HCT116 (cell line): Measurements from ENCODE around the gene MTOR. TPM values are rescaled to one million over a fixed set of nuclear protein-coding genes. Genes with fewer than 3 reads are reported as not detected.

ENCODE experiments used
- ATAC-seq: fragments of 200-7000 bp; cut with Tn5 transposase; 2 replicates; pipeline ENCODE4 v1.9.1; 2020; ENCODE audit warnings: mild to moderate bottlenecking, moderate library complexity
- BruUV-seq: library from RNA; stranded (reverse); fragments of 400-500 nt; replicated peaks from 2 replicates; lab custom pipeline; 2021; lab: Mats Ljungman, UMichigan
- CTCF ChIA-PET: fragments of 300-600 bp; sonication (Branson Sonifier 250); formaldehyde crosslinking; loops from one replicate; lab custom pipeline; 2021; ENCODE audit warnings: antibody characterized with exemption; lab: Charles Lee
- POLR2A ChIA-PET: fragments of 300-600, 350-600 bp; sonication (Branson Sonifier 250); formaldehyde crosslinking; loops from one replicate; lab custom pipeline; 2021; ENCODE audit warnings: antibody characterized with exemption; lab: Charles Lee
- RAD21 ChIA-PET, 2 experiments: fragments of 300-600 bp; sonication (Branson Sonifier 250); formaldehyde crosslinking; loops; one replicate each; lab custom pipeline; 2023; ENCODE audit warnings: low total read pairs in 2 of 2; ENCODE audit not compliant: uncharacterized antibody in 2 of 2, unreplicated experiment in 2 of 2, low non-redundant PET in 1 of 2; lab: Charles Lee
- DNase-seq: peaks from one replicate; pipeline ENCODE4 v3.0.0-alpha.2; 2010; ENCODE audit warnings: low read depth, low spot score
- H2AFZ ChIP-seq: fragments of 200-600 bp; shearing (Covaris generic), sonication (generic); 2 replicates; pipeline ENCODE4 v1.6.1; 2017; ENCODE audit warnings: low read depth, mixed run types, mixed read lengths, antibody characterized with exemption, low read length; ENCODE audit not compliant: poor library complexity, severe bottlenecking
- H3K27ac ChIP-seq: 2 replicates; pipeline ENCODE4 v1.5.1; 2012; ENCODE audit warnings: low read depth, low read length
- H3K27me3 ChIP-seq: fragments of 200-600 bp; sonication (generic); 2 replicates; pipeline ENCODE4 v1.6.1; 2016; ENCODE audit warnings: mixed run types, low read length, mixed read lengths; ENCODE audit not compliant: insufficient read depth
- H3K36me3 ChIP-seq, 2 experiments: fragments of 200-500 bp in 1 of 2; fragments of 200-600 bp in 1 of 2; sonication (Bioruptor generic) in 1 of 2; sonication (generic) in 1 of 2; 2 replicates each; pipeline versions ENCODE4 v1.5.1 to v1.6.1; 2014 to 2016; ENCODE audit warnings: low read length in 2 of 2, inconsistent platforms in 1 of 2, mixed read lengths in 1 of 2, mixed run types in 1 of 2; ENCODE audit not compliant: insufficient read depth in 2 of 2, control insufficient read depth in 1 of 2
- H3K4me1 ChIP-seq, 2 experiments: fragments of 200-600 bp in 1 of 2; sonication (generic) in 1 of 2; 2 replicates each; pipeline versions ENCODE4 v1.5.1 to v1.6.1; 2012 to 2017; ENCODE audit warnings: low read length in 2 of 2, inconsistent platforms in 1 of 2, mild to moderate bottlenecking in 1 of 2, mixed read lengths in 1 of 2, mixed run types in 1 of 2, moderate library complexity in 1 of 2; ENCODE audit not compliant: insufficient read depth in 2 of 2, control insufficient read depth in 1 of 2
- H3K4me2 ChIP-seq: fragments of 200-600 bp; sonication (generic); 2 replicates; pipeline ENCODE4 v1.6.1; 2017; ENCODE audit warnings: mixed run types, low read length, mixed read lengths
- H3K4me3 ChIP-seq, 2 experiments: fragments of 200-600 bp in 1 of 2; sonication (generic) in 1 of 2; replicated peaks in 1 of 2; 2 replicates each; pipeline ENCODE4 v1.5.1; 2011 to 2016; ENCODE audit warnings: low read length in 2 of 2, control low read depth in 1 of 2, low read depth in 1 of 2, mild to moderate bottlenecking in 1 of 2, mixed read lengths in 1 of 2, mixed run types in 1 of 2
- H3K79me2 ChIP-seq: fragments of 200-600 bp; sonication (generic); 2 replicates; pipeline ENCODE4 v1.6.1; 2017; ENCODE audit warnings: mild to moderate bottlenecking, mixed run types, low read length, moderate library complexity, mixed read lengths; ENCODE audit not compliant: insufficient read depth
- H3K9ac ChIP-seq: fragments of 200-600 bp; sonication (generic); 2 replicates; pipeline ENCODE4 v1.6.1; 2016; ENCODE audit warnings: low read length, mixed read lengths
- H3K9me2 ChIP-seq: fragments of 200-600 bp; sonication (generic), shearing (Covaris generic); 2 replicates; pipeline ENCODE4 v1.6.1; 2017; ENCODE audit warnings: mixed run types, mild to moderate bottlenecking, moderate library complexity; ENCODE audit not compliant: insufficient read depth
- H3K9me3 ChIP-seq, 2 experiments: fragments of 200-500 bp in 1 of 2; fragments of 200-600 bp in 1 of 2; sonication (Bioruptor generic) in 1 of 2; sonication (generic) in 1 of 2; 2 replicates each; pipeline ENCODE4 v1.6.1; 2014 to 2017; ENCODE audit warnings: low read length in 2 of 2, mixed read lengths in 2 of 2, inconsistent platforms in 1 of 2, low read depth in 1 of 2, mild to moderate bottlenecking in 1 of 2, mixed run types in 1 of 2, moderate library complexity in 1 of 2; ENCODE audit not compliant: control insufficient read depth in 1 of 2, insufficient read depth in 1 of 2
- H4K20me1 ChIP-seq: fragments of 200-600 bp; sonication (generic), shearing (Covaris generic); 2 replicates; pipeline ENCODE4 v1.6.1; 2017; ENCODE audit warnings: mixed run types, mild to moderate bottlenecking, moderate library complexity; ENCODE audit not compliant: insufficient read depth
- FOSL1 ChIP-seq: IDR thresholded peaks from 2 replicates; pipeline ENCODE4 v1.6.1; 2012; ENCODE audit warnings: low read depth
- JUND ChIP-seq: IDR thresholded peaks from 2 replicates; pipeline ENCODE4 v1.6.1; 2012
- SIN3A ChIP-seq: IDR thresholded peaks from 2 replicates; pipeline ENCODE4 v1.6.1; 2012; ENCODE audit warnings: low read depth
- SP1 ChIP-seq: IDR thresholded peaks from 2 replicates; pipeline ENCODE4 v1.6.1; 2012; ENCODE audit warnings: low read depth
- SRF ChIP-seq: IDR thresholded peaks from 2 replicates; pipeline ENCODE4 v1.6.1; 2012; ENCODE audit warnings: low read depth
- YY1 ChIP-seq: IDR thresholded peaks from 2 replicates; pipeline ENCODE4 v1.6.1; 2011; ENCODE audit warnings: low read length, low read depth, moderate library complexity, mild to moderate bottlenecking; ENCODE audit not compliant: insufficient replicate concordance; ENCODE audit errors: extremely low read depth
- ZNF274 ChIP-seq: fragments of 200-500 bp; sonication (Bioruptor generic); IDR thresholded peaks from 2 replicates; pipeline ENCODE4 v1.6.1; 2014; ENCODE audit warnings: mild to moderate bottlenecking, low read depth, low read length, inconsistent platforms
- intact Hi-C: fragments of 100-400 bp; cut with micrococcal nuclease; formaldehyde crosslinking; loops from 2 replicates; pipeline ENCODE4 v1.10.0; 2022
- total RNA-seq: library from RNA; stranded (reverse); gene quantifications from one replicate; pipeline ENCODE4 v1.2.1, GENCODE V29; 2021; ENCODE audit not compliant: unreplicated experiment
- TF ChIP-seq, protein P1 (sequence below), 3 experiments: fragments of 200-600 bp in 1 of 3; sonication (generic) in 1 of 3; IDR thresholded peaks in 2 of 3; conservative IDR thresholded peaks in 1 of 3; 2 replicates each; pipeline ENCODE4 v1.5.1; 2012 to 2017; ENCODE audit warnings: low read depth in 2 of 3, low read length in 2 of 3, antibody characterized with exemption in 1 of 3, borderline replicate concordance in 1 of 3, control low read depth in 1 of 3, mild to moderate bottlenecking in 1 of 3, mixed read lengths in 1 of 3, mixed run types in 1 of 3, moderate library complexity in 1 of 3; ENCODE audit not compliant: insufficient read depth in 1 of 3

The MTOR gene
- total RNA-seq, 1 experiment from 2014 or later: 42.2 TPM

DNA sequence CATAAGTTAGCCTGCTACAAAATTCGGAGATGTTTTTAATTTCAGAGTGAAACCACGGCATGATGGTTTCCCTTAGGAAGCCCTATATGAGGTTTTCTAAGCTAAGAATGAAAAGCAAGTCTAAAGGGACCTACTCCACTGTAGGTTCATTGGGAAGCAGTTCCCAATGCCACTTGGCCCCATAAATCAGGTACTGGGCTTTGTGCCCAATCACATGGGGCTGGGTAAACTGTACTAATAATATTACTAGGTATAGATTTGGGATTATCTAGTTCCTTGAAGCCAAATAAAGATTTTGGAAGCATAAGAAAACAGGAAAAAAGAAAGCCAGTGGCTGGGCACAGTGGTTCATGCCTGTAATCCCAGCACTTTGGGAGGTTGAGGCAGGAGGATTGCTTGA is 92.2 kb downstream of the MTOR start:
- H3K4me3 ChIP-seq: no peak overlapping the region
- no peak for TF ChIP-seq ZNF274
- no peak for TF ChIP-seq FOSL1
- TF ChIP-seq YY1: no peak
- no peak for TF ChIP-seq SRF
- TF ChIP-seq, all 23 proteins: peak for 0
- Histone ChIP-seq H3K9me2 (no peaks in the 10 kb centered on the region), H3K79me2 (no peaks in the 10 kb centered on the region), H3K27me3 (no peaks in the 10 kb centered on the region), H3K27ac (no peak overlapping the region), H3K36me3 (no peaks in the 10 kb centered on the region), H2AFZ (no peak overlapping the region), H3K9ac (no peak overlapping the region), H4K20me1 (no peaks in the 10 kb centered on the region), H3K9me3 (no peaks in the 10 kb centered on the region), H3K4me1 (no peaks in the 10 kb centered on the region), H3K4me2 (no peak overlapping the region)
- ChIA-PET POLR2A (no interaction called here), RAD21 (no interaction called here), CTCF (no interaction called here)
- DNase-seq: no peak
- BruUV-seq: no TSS peak
- intact Hi-C loops: no loop called here
- no peak for ATAC-seq

DNA sequence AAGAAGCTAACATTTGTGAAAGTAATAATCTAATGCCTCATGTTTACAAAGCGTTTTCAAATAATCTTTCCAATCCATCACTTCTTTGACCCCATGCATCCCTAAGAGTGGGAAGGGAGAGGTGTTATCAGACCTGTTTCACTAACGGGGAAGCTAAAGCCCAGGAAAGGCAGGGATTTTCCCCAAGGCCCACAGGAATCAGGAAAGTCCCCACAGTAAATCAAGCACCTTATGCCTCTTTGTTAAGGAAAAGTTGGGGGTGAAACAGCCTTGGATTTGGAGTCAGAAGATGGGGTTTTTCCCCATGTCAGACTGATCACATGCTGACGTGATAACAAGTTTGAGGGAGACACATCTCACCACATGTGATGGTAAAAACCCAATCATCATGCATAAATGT is 93.1 kb downstream of the MTOR start:
- BruUV-seq: no TSS peak
- intact Hi-C loops: no loop called here
- Histone ChIP-seq H3K79me2 (no peaks in the 10 kb centered on the region), H3K36me3 (no peaks in the 10 kb centered on the region), H3K9ac (no peak overlapping the region), H2AFZ (no peak overlapping the region), H4K20me1 (no peaks in the 10 kb centered on the region), H3K27me3 (no peaks in the 10 kb centered on the region), H3K4me3 (no peak overlapping the region), H3K4me1 (no peaks in the 10 kb centered on the region), H3K9me2 (no peaks in the 10 kb centered on the region), H3K4me2 (no peak overlapping the region), H3K27ac (no peak overlapping the region), H3K9me3 (no peaks in the 10 kb centered on the region)
- no peak for ATAC-seq
- DNase-seq: no peak
- ChIA-PET CTCF (no interaction called here), RAD21 (no interaction called here), POLR2A (no interaction called here)
- TF ChIP-seq, protein P1, sequence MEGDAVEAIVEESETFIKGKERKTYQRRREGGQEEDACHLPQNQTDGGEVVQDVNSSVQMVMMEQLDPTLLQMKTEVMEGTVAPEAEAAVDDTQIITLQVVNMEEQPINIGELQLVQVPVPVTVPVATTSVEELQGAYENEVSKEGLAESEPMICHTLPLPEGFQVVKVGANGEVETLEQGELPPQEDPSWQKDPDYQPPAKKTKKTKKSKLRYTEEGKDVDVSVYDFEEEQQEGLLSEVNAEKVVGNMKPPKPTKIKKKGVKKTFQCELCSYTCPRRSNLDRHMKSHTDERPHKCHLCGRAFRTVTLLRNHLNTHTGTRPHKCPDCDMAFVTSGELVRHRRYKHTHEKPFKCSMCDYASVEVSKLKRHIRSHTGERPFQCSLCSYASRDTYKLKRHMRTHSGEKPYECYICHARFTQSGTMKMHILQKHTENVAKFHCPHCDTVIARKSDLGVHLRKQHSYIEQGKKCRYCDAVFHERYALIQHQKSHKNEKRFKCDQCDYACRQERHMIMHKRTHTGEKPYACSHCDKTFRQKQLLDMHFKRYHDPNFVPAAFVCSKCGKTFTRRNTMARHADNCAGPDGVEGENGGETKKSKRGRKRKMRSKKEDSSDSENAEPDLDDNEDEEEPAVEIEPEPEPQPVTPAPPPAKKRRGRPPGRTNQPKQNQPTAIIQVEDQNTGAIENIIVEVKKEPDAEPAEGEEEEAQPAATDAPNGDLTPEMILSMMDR (IDR thresholded peaks at IDR 0.05 in 2 of 3, conservative IDR thresholded peaks at IDR 0.05 in 1 of 3; ENCODE audit: borderline replicate concordance in 1 of 3, insufficient read depth in 1 of 3, low read depth in 2 of 3, low read length in 2 of 3): no peak
- TF ChIP-seq JUND (no peak), YY1 (no peak), SIN3A (no peak), FOSL1 (no peak), SP1 (no peak), SRF (no peak)
